ENCODE measurements around the gene PTPN13.

Gene PTPN13

DNA sequence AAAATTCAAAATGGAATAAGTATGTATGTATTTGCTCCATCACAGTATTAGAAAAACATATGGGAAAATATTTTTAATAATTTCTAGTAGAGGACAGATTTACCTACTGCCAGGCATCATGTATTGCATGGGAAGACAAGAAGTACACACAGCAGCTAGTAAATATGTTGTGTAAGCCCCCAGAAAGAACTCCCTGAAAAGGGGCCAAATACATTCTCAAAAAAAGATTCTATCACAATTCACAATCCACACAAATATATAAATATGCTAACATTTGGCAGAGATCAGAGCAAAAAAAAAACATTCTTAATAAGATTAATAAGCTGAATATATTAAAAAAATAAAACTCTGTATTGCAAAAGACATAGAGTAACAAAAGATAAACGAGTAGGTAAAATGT, 227.0 kb downstream of the PTPN13 start:
- Mint-ChIP-seq H3K4me1 (ENCODE audit: low read depth) (no peaks in the 10 kb centered on the region), H3K4me3 (no peak overlapping the region), H3K27me3 (no peaks in the 10 kb centered on the region), H3K27ac (no peak overlapping the region), H3K9me3 (ENCODE audit: low read depth) (peaks cover 5% of the 10 kb centered on the region), H3K36me3 (no peaks in the 10 kb centered on the region)

GRCh38 chr4:86822136-86822535, 228.0 kb downstream of the PTPN13 start:
- Mint-ChIP-seq H3K27me3 (no peaks in the 10 kb centered on the region), H3K4me3 (no peak overlapping the region), H3K4me1 (ENCODE audit: low read depth) (no peaks in the 10 kb centered on the region), H3K9me3 (ENCODE audit: low read depth) (no peaks in the 10 kb centered on the region), H3K27ac (no peak overlapping the region), H3K36me3 (peaks cover 1% of the 10 kb centered on the region)

DNA sequence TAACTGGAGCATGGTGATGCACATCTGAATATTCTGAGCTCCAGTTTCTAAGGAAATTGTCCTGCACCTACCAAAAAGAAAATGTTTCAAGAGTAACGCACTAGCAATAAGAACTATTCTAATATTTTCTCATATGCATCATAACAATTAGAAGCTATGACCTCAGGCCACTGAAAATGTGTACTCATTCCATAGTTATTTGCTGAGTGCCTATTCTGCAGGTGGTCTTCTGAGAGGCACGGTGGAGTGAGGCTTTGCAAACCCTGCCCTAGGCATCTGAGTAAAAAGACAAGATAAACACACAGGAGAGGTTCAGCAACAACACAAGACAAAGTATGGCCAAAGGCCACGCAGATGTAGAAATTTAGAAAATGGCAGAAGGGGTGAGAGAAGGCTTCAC, 231.4 kb downstream of the PTPN13 start:
- peaks cover 6% of the 10 kb centered on the region for H3K36me3 Mint-ChIP-seq
- H3K4me1 Mint-ChIP-seq (ENCODE audit: low read depth), result no peaks in the 10 kb centered on the region
- H3K27me3 Mint-ChIP-seq, result no peaks in the 10 kb centered on the region
- no peak overlapping the region for H3K27ac Mint-ChIP-seq
- no peaks in the 10 kb centered on the region for H3K9me3 Mint-ChIP-seq (ENCODE audit: low read depth)
- no peak overlapping the region for H3K4me3 Mint-ChIP-seq

- peaks cover 2% of the 10 kb centered on the region for H3K4me1 Mint-ChIP-seq (ENCODE audit: low read depth)
- no peak overlapping the region for H3K4me3 Mint-ChIP-seq
- H3K27me3 Mint-ChIP-seq, result no peaks in the 10 kb centered on the region
- no peaks in the 10 kb centered on the region for H3K9me3 Mint-ChIP-seq (ENCODE audit: low read depth)
- no peak overlapping the region for H3K27ac Mint-ChIP-seq
- H3K36me3 Mint-ChIP-seq, result peaks cover 6% of the 10 kb centered on the region
These were observed 237.4 kb downstream of the PTPN13 start for GRCh38 chr4:86831262-86832130.

- H3K9me3 Mint-ChIP-seq (ENCODE audit: low read depth), result no peaks in the 10 kb centered on the region
- H3K36me3 Mint-ChIP-seq, result peaks cover 2% of the 10 kb centered on the region
- H3K27me3 Mint-ChIP-seq, result no peaks in the 10 kb centered on the region
- H3K27ac Mint-ChIP-seq, result no peak overlapping the region
- H3K4me3 Mint-ChIP-seq, result no peak overlapping the region
- peaks cover 2% of the 10 kb centered on the region for H3K4me1 Mint-ChIP-seq (ENCODE audit: low read depth)
These were observed 239.5 kb downstream of the PTPN13 start for GRCh38 chr4:86833615-86834014.

DNA sequence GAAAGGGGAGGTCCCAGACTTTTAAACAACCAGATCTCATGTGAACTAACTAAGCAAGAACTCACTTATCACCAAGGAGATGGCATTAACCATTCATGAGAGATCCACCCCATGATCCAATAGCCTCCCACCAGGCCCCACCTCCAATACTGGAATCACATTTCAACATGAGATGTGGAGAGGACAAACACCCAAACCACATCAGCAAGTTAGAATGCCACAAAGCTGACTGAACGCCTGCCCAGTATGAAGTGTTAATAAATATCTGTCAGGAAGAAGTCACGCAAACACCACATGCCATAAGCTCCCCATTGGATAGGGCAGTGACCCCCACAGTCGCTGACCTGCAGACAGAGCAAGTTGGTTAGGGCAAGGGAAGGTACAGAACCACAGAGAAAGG, 240.8 kb downstream of the PTPN13 start:
- Mint-ChIP-seq H3K4me1 (ENCODE audit: low read depth) (peaks cover 2% of the 10 kb centered on the region), H3K27ac (no peak overlapping the region), H3K27me3 (no peaks in the 10 kb centered on the region), H3K4me3 (no peak overlapping the region), H3K9me3 (ENCODE audit: low read depth) (no peaks in the 10 kb centered on the region), H3K36me3 (no peaks in the 10 kb centered on the region)

GRCh38 chr4:86835677-86836076, 241.6 kb downstream of the PTPN13 start:
- Mint-ChIP-seq H3K4me3 (no peak overlapping the region), H3K36me3 (no peaks in the 10 kb centered on the region), H3K27ac (no peak overlapping the region), H3K4me1 (ENCODE audit: low read depth) (peaks cover 2% of the 10 kb centered on the region), H3K27me3 (no peaks in the 10 kb centered on the region), H3K9me3 (ENCODE audit: low read depth) (no peaks in the 10 kb centered on the region)

GRCh38 chr4:86837691-86838503, 243.8 kb downstream of the PTPN13 start:
- no peaks in the 10 kb centered on the region for H3K36me3 Mint-ChIP-seq
- peaks cover 2% of the 10 kb centered on the region for H3K4me1 Mint-ChIP-seq (ENCODE audit: low read depth)
- H3K27ac Mint-ChIP-seq, result no peak overlapping the region
- no peak overlapping the region for H3K4me3 Mint-ChIP-seq
- H3K27me3 Mint-ChIP-seq, result no peaks in the 10 kb centered on the region
- no peaks in the 10 kb centered on the region for H3K9me3 Mint-ChIP-seq (ENCODE audit: low read depth)

GRCh38 chr4:86840858-86841257, 246.7 kb downstream of the PTPN13 start:
- H3K9me3 Mint-ChIP-seq (ENCODE audit: low read depth), result no peaks in the 10 kb centered on the region
- no peaks in the 10 kb centered on the region for H3K4me1 Mint-ChIP-seq (ENCODE audit: low read depth)
- H3K27ac Mint-ChIP-seq, result no peak overlapping the region
- no peak overlapping the region for H3K4me3 Mint-ChIP-seq
- H3K36me3 Mint-ChIP-seq, result no peaks in the 10 kb centered on the region
- no peaks in the 10 kb centered on the region for H3K27me3 Mint-ChIP-seq

DNA sequence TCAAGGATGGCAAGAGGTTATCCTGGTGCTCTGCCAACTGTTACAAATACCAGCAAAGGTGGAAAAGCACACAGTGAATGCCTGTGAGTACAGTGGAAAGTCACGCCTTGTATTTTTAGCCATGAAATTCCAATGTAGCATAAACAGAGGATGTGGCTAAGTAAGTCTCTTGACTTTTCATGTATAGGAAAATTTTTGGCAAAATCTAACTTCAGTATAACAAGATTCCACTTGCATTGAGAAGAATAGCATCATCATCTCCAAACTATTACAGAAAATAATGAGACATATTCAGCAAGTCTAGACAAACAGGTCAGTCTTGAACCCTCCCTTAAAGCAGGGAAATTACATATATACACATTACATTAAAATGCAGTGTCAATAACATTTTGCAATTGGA, 247.2 kb downstream of the PTPN13 start:
- no peaks in the 10 kb centered on the region for H3K9me3 Mint-ChIP-seq (ENCODE audit: low read depth)
- no peaks in the 10 kb centered on the region for H3K27me3 Mint-ChIP-seq
- H3K27ac Mint-ChIP-seq, result no peak overlapping the region
- no peak overlapping the region for H3K4me3 Mint-ChIP-seq
- no peaks in the 10 kb centered on the region for H3K36me3 Mint-ChIP-seq
- H3K4me1 Mint-ChIP-seq (ENCODE audit: low read depth), result no peaks in the 10 kb centered on the region

DNA sequence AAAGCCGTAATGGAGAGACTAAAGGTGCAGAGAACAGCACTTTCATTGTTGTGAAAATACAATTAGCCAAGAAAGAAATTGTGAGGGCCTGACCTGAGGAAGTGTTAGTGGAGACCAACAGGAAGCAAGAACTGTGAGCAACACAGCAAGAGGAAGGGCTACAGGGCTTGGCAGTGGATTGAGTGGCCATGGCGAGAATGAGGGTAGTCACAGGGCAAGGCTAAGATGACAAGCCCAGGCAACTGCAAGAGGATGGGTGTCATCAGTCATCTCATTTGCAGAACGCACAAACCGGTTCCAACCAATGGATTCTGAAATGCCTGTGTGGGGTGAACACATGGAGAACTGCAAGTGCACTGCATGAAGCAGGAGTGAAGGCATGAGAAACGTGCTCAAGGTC, 251.5 kb downstream of the PTPN13 start:
- no peaks in the 10 kb centered on the region for H3K36me3 Mint-ChIP-seq

GRCh38 chr4:86846921-86847320, 252.8 kb downstream of the PTPN13 start:
- H3K9me3 Mint-ChIP-seq (ENCODE audit: low read depth), result no peaks in the 10 kb centered on the region
- H3K27me3 Mint-ChIP-seq, result peaks cover 2% of the 10 kb centered on the region
- H3K4me3 Mint-ChIP-seq, result no peak overlapping the region
- no peak overlapping the region for H3K27ac Mint-ChIP-seq
- no peaks in the 10 kb centered on the region for H3K36me3 Mint-ChIP-seq
- no peaks in the 10 kb centered on the region for H3K4me1 Mint-ChIP-seq (ENCODE audit: low read depth)

More for the DNA sequence above, 251.5 kb downstream of the PTPN13 start:
- no peaks in the 10 kb centered on the region for H3K4me1 Mint-ChIP-seq (ENCODE audit: low read depth)
- no peaks in the 10 kb centered on the region for H3K9me3 Mint-ChIP-seq (ENCODE audit: low read depth)
- no peak overlapping the region for H3K4me3 Mint-ChIP-seq
- no peak overlapping the region for H3K27ac Mint-ChIP-seq
- peaks cover 2% of the 10 kb centered on the region for H3K27me3 Mint-ChIP-seq

DNA sequence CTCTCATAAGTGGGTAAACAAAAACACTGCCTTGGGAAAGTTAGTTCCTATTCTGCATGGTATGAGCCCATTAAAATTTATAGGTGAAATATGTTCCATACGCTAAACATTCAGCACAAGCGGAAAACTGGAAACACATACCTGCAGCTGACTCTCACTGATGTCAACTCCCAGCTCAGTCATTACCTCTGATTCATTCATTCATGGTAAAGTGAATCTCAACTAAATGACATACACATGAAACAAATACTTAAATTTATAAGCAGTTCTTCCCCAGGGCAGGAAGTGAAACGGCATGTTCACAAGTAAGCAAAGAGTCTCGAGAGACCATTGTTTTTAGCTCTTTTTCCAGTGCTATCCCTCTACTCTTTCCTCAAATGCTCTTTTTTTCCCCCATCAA, 253.5 kb downstream of the PTPN13 start:
- Mint-ChIP-seq H3K36me3 (no peaks in the 10 kb centered on the region), H3K27me3 (peaks cover 2% of the 10 kb centered on the region), H3K9me3 (ENCODE audit: low read depth) (no peaks in the 10 kb centered on the region), H3K27ac (no peak overlapping the region), H3K4me1 (ENCODE audit: low read depth) (no peaks in the 10 kb centered on the region), H3K4me3 (no peak overlapping the region)

DNA sequence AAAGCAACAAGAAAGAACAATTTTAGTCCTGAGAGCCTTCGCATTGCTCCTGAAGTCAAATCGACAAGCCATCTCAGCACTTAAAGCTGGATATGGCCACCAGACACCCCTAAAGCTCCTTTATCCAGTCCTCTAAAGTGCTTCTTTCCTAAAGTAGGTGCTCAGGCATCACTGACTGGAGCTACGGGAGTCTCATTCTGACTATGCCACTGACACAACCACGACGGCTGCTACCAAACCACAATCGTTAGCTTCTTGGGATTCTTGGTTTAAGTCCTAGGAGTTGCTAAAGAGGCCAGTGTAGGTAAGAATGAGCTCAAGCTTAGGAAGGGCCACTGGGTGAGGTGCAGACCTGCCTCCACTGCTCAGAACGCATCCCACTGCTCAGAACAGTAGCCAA, 254.0 kb downstream of the PTPN13 start:
- Mint-ChIP-seq H3K4me3 (no peak overlapping the region), H3K4me1 (ENCODE audit: low read depth) (no peaks in the 10 kb centered on the region), H3K9me3 (ENCODE audit: low read depth) (no peaks in the 10 kb centered on the region), H3K27ac (no peak overlapping the region), H3K27me3 (peaks cover 2% of the 10 kb centered on the region), H3K36me3 (no peaks in the 10 kb centered on the region)

DNA sequence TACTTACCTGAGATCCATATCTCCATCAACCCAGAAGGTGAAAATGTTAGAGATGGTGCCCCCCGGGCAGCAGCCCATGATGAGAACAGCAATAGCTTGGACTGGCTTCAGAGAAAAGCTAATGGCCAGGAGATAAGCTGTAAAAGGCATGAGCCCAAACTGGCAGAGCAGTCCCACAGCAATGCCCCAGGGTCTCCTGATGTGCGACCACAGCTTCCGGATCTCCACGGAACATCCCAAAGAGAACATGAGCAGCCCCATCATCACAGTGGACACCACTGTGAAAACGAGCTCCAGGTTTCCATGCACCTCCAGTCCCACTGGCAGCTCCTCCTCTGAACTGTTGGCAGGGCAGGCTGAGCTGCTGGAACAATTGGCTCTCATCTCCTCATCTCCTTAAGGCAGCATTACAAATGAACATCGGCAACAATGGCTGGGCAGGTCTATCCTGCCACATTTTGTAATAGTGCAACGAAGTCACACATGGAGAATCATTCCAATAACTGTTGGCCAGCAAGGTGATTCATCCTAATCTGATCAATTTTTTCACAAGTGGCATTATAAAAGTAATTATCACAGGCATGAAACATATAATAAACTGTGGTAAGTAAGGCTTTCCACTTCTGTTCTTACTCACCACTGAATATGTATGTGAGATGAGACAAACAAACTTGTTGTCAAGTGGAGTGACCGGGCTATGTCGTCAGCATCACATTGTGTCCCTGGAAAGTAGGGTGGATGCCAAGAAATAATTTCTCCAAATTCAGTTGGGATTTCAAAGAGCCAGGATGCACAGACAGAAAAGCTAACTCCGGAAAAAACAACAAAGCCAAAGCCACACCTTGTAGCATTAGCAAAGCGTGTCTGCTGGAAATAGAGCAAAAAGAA, 254.9 kb downstream of the PTPN13 start, which contains the start of gene SLC10A6:
Gene SLC10A6 (minus strand): TSS at position 653 of the 888 bp plus-strand sequence. CDS start 269 bp downstream, at position 384.
- H3K9me3 Mint-ChIP-seq (ENCODE audit: low read depth), result no peaks in the 10 kb centered on the region
- no peak within 1 kb of the TSS for H3K27ac Mint-ChIP-seq
- no peaks in the 10 kb centered on the region for H3K36me3 Mint-ChIP-seq
- H3K4me1 Mint-ChIP-seq (ENCODE audit: low read depth), result no peaks in the 10 kb centered on the region
- no peak within 1 kb of the TSS for H3K4me3 Mint-ChIP-seq
- peaks cover 2% of the 10 kb centered on the region for H3K27me3 Mint-ChIP-seq
